Sigmoid colon (tissue), 4 donors: Measurements from ENCODE around the gene SMAD3.

Experiments
- CTCF ChIP-seq, 4 experiments: fragments of 450-650 bp in 3 of 4; fragments of 200-600 bp in 1 of 4; IDR thresholded peaks; one replicate each; pipeline ENCODE4 v1.5.1; 2016 to 2019; ENCODE audit warnings: antibody characterized with exemption in 4 of 4, mild to moderate bottlenecking in 3 of 4, moderate library complexity in 2 of 4
- EP300 ChIP-seq, 4 donors: sonication (generic); formaldehyde crosslinking; IDR thresholded peaks; one replicate each; pipeline ENCODE4 v1.6.1; 2017; ENCODE audit warnings: antibody characterized with exemption in 4 of 4
- POLR2A ChIP-seq, 2 donors: fragments of 450-650 bp; IDR thresholded peaks; one replicate each; pipeline ENCODE4 v1.6.1; 2016; ENCODE audit warnings: antibody characterized with exemption in 2 of 2, mild to moderate bottlenecking in 2 of 2, moderate library complexity in 2 of 2
- POLR2AphosphoS5 ChIP-seq, 4 donors: sonication (generic); formaldehyde crosslinking; IDR thresholded peaks; one replicate each; pipeline ENCODE4 v1.6.1; 2017; ENCODE audit warnings: antibody characterized with exemption in 4 of 4

GRCh38 chr15:67174446-67174845 lies 109.0 kb downstream of the SMAD3 start:
- TF ChIP-seq CTCF (IDR thresholded peaks at IDR 0.05) (no peak), POLR2AphosphoS5 (IDR thresholded peaks at IDR 0.05) (no peak), POLR2A (IDR thresholded peaks at IDR 0.05) (no peak), EP300 (IDR thresholded peaks at IDR 0.05) (no peak)
